LNCaP clone FGC (cell line): ENCODE measurements around the gene XPNPEP1.

ENCODE experiments used
- DNase-seq: peaks from one replicate; pipeline ENCODE4 v3.0.0-alpha.2; 2011; ENCODE audit warnings: low read depth
- H3K4me3 ChIP-seq: 2 replicates; pipeline ENCODE4 v1.5.1; 2011; ENCODE audit warnings: mild to moderate bottlenecking, low read depth, low read length, control low read depth
- TF ChIP-seq, protein P1 (sequence below): IDR thresholded peaks from 2 replicates; pipeline ENCODE4 v1.5.1; 2012; ENCODE audit warnings: mild to moderate bottlenecking; ENCODE audit not compliant: control insufficient read depth, insufficient read depth; ENCODE audit errors: extremely low read depth

XPNPEP1 gene

DNA sequence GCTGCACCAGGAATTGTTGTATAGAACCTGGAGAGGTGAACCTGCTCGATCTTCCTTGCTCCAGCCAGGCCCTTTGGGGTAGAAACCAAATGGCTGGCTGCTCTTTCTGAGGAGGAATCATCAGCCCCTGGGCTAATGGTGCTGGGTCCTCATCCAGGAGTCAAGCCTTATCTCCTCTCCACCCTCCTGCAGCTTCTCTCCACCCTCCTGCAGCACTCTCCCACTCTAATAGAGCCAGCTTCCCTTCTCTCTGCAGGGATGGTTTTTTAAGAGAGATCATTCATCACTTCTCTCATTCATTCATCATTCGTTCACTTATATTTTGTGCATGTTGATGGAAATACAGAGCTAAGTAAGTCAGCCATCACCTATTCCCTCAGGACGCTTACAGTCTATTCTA is 103.5 kb downstream of the XPNPEP1 start:
- TF ChIP-seq, protein P1, sequence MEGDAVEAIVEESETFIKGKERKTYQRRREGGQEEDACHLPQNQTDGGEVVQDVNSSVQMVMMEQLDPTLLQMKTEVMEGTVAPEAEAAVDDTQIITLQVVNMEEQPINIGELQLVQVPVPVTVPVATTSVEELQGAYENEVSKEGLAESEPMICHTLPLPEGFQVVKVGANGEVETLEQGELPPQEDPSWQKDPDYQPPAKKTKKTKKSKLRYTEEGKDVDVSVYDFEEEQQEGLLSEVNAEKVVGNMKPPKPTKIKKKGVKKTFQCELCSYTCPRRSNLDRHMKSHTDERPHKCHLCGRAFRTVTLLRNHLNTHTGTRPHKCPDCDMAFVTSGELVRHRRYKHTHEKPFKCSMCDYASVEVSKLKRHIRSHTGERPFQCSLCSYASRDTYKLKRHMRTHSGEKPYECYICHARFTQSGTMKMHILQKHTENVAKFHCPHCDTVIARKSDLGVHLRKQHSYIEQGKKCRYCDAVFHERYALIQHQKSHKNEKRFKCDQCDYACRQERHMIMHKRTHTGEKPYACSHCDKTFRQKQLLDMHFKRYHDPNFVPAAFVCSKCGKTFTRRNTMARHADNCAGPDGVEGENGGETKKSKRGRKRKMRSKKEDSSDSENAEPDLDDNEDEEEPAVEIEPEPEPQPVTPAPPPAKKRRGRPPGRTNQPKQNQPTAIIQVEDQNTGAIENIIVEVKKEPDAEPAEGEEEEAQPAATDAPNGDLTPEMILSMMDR: no peak
- no peak for DNase-seq
- H3K4me3 ChIP-seq: no peak overlapping the region
